ENCODE measurements around the gene CLK1.

Gene CLK1

DNA sequence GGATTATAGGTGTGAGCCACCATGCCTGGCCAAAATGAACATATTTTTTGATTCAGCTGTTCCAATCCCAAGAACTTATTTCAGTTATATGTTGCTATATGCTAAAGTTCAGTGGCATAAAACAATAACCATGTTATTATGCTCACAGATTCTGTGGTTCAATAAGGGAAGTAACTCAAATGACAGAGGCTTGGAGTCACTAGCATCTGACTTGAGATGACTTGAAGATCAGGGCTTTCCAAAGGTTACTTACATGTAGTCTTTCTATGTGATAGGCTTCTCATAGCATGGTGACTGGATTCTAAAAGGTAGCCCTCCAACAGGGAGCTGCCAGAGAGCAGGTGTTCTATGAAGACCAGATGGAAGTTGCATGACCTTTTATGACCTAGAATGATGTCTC lies 17.2 kb downstream of the CLK1 start:
- no peaks in the 10 kb centered on the region for H3K36me3 ChIP-seq (ENCODE audit: control insufficient read depth, insufficient read depth, low read length)
- H2AFZ ChIP-seq = no peak overlapping the region
- H3K9ac ChIP-seq = no peak overlapping the region
- H3K27me3 ChIP-seq (ENCODE audit: control insufficient read depth, insufficient read depth, low read length) = no peaks in the 10 kb centered on the region
- no peak overlapping the region for H3K4me3 ChIP-seq (ENCODE audit: low read depth, low read length)
- H3K4me2 ChIP-seq (ENCODE audit: low read length) = no peak overlapping the region
- H3K9me3 ChIP-seq (ENCODE audit: control insufficient read depth, low read length) = no peaks in the 10 kb centered on the region
- no peaks in the 10 kb centered on the region for H3K4me1 ChIP-seq
- no peak overlapping the region for H3K27ac ChIP-seq
- TF ChIP-seq CTCF (IDR thresholded peaks at IDR 0.05) = no peak
- no peaks in the 10 kb centered on the region for H3K79me2 ChIP-seq

DNA sequence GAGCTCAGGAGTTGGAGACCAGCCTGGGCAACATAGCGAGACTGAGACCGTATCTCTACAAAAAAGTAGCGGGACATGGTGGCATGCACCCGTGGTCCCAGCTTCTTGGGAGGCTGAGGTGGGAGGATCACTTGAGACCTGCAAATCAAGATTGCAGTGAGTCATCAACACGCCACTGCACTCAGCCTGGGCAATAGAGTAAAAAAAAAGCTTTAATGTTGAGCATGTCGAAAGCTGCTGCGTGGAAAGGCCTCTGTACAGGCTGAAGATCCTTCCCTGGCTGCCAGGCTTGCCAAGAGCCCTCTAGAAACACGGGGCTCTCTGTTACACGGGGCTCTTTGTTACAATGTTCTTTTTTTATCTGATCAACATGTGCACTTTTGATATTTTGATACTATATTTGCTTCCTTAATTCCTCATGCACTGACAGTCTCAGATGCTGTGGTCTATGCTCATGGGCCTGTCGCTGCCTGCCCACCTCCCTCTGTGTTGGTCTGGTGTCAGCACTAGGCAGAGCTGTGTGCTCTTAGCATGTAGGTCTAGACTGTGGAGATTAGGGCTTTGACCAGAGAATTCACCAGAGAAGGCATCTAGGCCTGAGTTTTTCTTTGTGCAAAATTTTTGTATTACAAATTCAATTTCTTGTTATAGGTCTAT lies 18.7 kb downstream of the CLK1 start:
- H3K27ac ChIP-seq = no peak overlapping the region
- H3K79me2 ChIP-seq = no peaks in the 10 kb centered on the region
- H3K27me3 ChIP-seq (ENCODE audit: control insufficient read depth, insufficient read depth, low read length) = no peaks in the 10 kb centered on the region
- no peaks in the 10 kb centered on the region for H3K36me3 ChIP-seq (ENCODE audit: control insufficient read depth, insufficient read depth, low read length)
- H2AFZ ChIP-seq = no peak overlapping the region
- no peak overlapping the region for H3K4me2 ChIP-seq (ENCODE audit: low read length)
- TF ChIP-seq CTCF (IDR thresholded peaks at IDR 0.05) = no peak
- no peaks in the 10 kb centered on the region for H3K4me1 ChIP-seq
- H3K4me3 ChIP-seq (ENCODE audit: low read depth, low read length) = no peak overlapping the region
- no peaks in the 10 kb centered on the region for H3K9me3 ChIP-seq (ENCODE audit: control insufficient read depth, low read length)
- no peak overlapping the region for H3K9ac ChIP-seq

GRCh38 chr2:200845194-200845593 lies 19.3 kb downstream of the CLK1 start:
- Histone ChIP-seq H3K27ac (no peak overlapping the region), H3K4me3 (ENCODE audit: low read depth, low read length) (no peak overlapping the region), H3K27me3 (ENCODE audit: control insufficient read depth, insufficient read depth, low read length) (no peaks in the 10 kb centered on the region), H3K36me3 (ENCODE audit: control insufficient read depth, insufficient read depth, low read length) (no peaks in the 10 kb centered on the region), H3K79me2 (no peaks in the 10 kb centered on the region), H3K9ac (no peak overlapping the region), H3K9me3 (ENCODE audit: control insufficient read depth, low read length) (no peaks in the 10 kb centered on the region), H3K4me1 (no peaks in the 10 kb centered on the region), H3K4me2 (ENCODE audit: low read length) (no peak overlapping the region), H2AFZ (no peak overlapping the region)
- TF ChIP-seq CTCF (IDR thresholded peaks at IDR 0.05) = no peak

- H3K27ac ChIP-seq = no peak overlapping the region
- H3K4me3 ChIP-seq (ENCODE audit: low read depth, low read length) = no peak overlapping the region
- H3K9ac ChIP-seq = no peak overlapping the region
- no peak overlapping the region for H2AFZ ChIP-seq
- no peak for TF ChIP-seq CTCF (IDR thresholded peaks at IDR 0.05)
- no peaks in the 10 kb centered on the region for H3K9me3 ChIP-seq (ENCODE audit: control insufficient read depth, low read length)
- H3K4me2 ChIP-seq (ENCODE audit: low read length) = no peak overlapping the region
- H3K4me1 ChIP-seq = no peaks in the 10 kb centered on the region
- no peaks in the 10 kb centered on the region for H3K27me3 ChIP-seq (ENCODE audit: control insufficient read depth, insufficient read depth, low read length)
- H3K36me3 ChIP-seq (ENCODE audit: control insufficient read depth, insufficient read depth, low read length) = no peaks in the 10 kb centered on the region
- H3K79me2 ChIP-seq = no peaks in the 10 kb centered on the region
Measured at GRCh38 chr2:200843993-200844948, 20.2 kb downstream of the CLK1 start.
